ENCODE data around the gene SEBOX. TPM values are rescaled to one million over a fixed set of nuclear protein-coding genes. Genes with fewer than 3 reads are reported as not detected.

The SEBOX gene
- total RNA-seq, 4 donors from 2014 or later, result not detected

DNA sequence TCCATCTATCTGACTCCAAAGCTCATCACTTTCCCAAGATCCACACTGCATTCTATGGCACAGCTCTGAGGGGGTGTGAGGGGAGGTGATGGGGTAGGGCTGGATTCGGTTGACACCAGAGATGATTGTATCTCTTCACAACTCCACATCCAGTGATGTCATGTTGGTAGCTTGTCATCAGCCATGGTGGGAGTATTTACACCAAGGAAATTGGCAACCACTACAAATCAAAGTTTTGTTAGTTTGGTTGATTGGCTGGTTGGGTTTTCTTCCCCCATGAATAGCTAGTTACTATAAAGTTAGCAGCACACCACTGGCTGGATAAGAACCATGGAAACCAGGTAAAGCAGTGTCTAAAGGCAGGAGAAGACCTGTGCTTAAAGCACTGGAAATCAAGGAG is 26.0 kb upstream of the SEBOX start:
- H3K27ac ChIP-seq, result no peak overlapping the region
- peaks cover 58% of the 10 kb centered on the region for H3K36me3 ChIP-seq
- H3K9me3 ChIP-seq, result no peaks in the 10 kb centered on the region
- no peak for DNase-seq (ENCODE audit: low spot score in 2 of 2)
- H3K4me1 ChIP-seq, result no peaks in the 10 kb centered on the region
- no peak overlapping the region for H3K4me3 ChIP-seq
- 94% methylated on average over 1 of the region's 1 CpG for WGBS
- no peak for TF ChIP-seq EP300 (IDR thresholded peaks at IDR 0.05)
- TF ChIP-seq, protein P1, sequence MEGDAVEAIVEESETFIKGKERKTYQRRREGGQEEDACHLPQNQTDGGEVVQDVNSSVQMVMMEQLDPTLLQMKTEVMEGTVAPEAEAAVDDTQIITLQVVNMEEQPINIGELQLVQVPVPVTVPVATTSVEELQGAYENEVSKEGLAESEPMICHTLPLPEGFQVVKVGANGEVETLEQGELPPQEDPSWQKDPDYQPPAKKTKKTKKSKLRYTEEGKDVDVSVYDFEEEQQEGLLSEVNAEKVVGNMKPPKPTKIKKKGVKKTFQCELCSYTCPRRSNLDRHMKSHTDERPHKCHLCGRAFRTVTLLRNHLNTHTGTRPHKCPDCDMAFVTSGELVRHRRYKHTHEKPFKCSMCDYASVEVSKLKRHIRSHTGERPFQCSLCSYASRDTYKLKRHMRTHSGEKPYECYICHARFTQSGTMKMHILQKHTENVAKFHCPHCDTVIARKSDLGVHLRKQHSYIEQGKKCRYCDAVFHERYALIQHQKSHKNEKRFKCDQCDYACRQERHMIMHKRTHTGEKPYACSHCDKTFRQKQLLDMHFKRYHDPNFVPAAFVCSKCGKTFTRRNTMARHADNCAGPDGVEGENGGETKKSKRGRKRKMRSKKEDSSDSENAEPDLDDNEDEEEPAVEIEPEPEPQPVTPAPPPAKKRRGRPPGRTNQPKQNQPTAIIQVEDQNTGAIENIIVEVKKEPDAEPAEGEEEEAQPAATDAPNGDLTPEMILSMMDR (IDR thresholded peaks at IDR 0.05), result no peak
- no peaks in the 10 kb centered on the region for H3K27me3 ChIP-seq

DNA sequence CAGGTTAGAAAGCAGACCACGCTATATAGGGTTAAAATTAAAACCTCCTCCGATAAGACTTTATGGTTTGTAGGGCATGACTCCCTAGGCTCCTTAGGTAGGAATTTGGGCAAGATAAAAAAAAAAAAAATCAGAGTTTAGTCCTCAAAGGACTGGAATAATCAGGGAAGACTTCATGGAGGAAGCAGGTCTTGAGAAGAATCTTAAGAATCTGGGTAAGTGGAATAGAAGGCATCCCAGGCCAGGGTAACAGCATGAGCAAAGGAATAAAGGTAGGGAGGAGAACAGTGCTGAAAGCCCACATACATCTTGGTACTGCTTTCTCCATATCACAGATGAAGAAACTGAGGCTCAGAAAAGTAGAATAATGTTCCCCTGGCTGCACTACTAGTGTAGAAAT is 25.6 kb upstream of the SEBOX start:
- H3K9me3 ChIP-seq, result no peaks in the 10 kb centered on the region
- no peaks in the 10 kb centered on the region for H3K27me3 ChIP-seq
- no peak overlapping the region for H3K27ac ChIP-seq
- 87% methylated on average over 2 of the region's 2 CpGs for WGBS
- peaks cover 54% of the 10 kb centered on the region for H3K36me3 ChIP-seq
- H3K4me1 ChIP-seq, result peaks cover 3% of the 10 kb centered on the region
- DNase-seq (ENCODE audit: low spot score in 2 of 2), result no peak
- TF ChIP-seq POLR2AphosphoS5 (IDR thresholded peaks at IDR 0.05) (no peak), POLR2A (IDR thresholded peaks at IDR 0.05) (no peak), EP300 (IDR thresholded peaks at IDR 0.05) (no peak)
- TF ChIP-seq, protein P1 (IDR thresholded peaks at IDR 0.05), result no peak
- H3K4me3 ChIP-seq, result no peak overlapping the region

DNA sequence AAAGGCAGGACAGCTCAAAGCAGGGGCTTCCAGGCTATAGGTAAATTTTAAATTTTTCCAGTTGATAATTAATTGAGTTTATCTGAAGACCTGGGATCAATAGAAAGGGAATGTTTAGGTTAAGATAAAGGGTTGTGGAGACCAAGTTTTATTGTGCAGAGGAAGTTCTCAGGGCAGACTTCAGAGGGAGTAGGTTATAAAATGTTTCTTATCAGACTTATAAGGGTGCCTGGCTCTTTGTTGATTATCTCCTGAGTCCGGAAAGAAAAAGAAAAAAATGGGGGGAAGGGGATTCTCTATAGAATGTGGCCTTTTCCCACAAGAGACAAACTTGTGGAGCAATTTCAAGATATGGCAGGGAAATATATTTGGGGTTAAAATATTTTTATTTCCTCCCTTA is 25.1 kb upstream of the SEBOX start:
- Histone ChIP-seq H3K36me3 (peaks cover 50% of the 10 kb centered on the region), H3K9me3 (no peaks in the 10 kb centered on the region), H3K27ac (no peak overlapping the region), H3K4me1 (peaks cover 7% of the 10 kb centered on the region), H3K27me3 (no peaks in the 10 kb centered on the region), H3K4me3 (no peak overlapping the region)
- no peak for TF ChIP-seq EP300 (IDR thresholded peaks at IDR 0.05)
- no peak for TF ChIP-seq POLR2A (IDR thresholded peaks at IDR 0.05)
- TF ChIP-seq, protein P1 (IDR thresholded peaks at IDR 0.05), result no peak
- TF ChIP-seq POLR2AphosphoS5 (IDR thresholded peaks at IDR 0.05), result no peak
- 92% methylated on average over 1 of the region's 1 CpG for WGBS
- no peak for DNase-seq (ENCODE audit: low spot score in 2 of 2)

DNA sequence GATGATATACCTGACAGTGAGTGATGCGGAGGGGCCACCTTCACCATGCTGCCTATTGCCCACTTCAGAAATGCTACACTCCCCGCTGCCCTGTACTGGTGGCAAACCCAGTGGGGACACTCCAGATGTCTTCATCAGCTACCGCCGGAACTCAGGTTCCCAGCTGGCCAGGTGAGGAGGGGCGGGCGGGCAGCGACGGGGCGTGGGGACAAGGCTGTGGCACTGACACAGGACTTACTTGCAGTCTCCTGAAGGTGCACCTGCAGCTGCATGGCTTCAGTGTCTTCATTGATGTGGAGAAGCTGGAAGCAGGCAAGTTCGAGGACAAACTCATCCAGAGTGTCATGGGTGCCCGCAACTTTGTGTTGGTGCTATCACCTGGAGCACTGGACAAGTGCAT is 23.1 kb upstream of the SEBOX start:
- no peaks in the 10 kb centered on the region for H3K27me3 ChIP-seq
- 90% methylated on average over 11 of the region's 11 CpGs for WGBS
- no peak overlapping the region for H3K4me3 ChIP-seq
- no peak for DNase-seq (ENCODE audit: low spot score in 2 of 2)
- H3K4me1 ChIP-seq, result peaks cover 18% of the 10 kb centered on the region
- no peak for TF ChIP-seq EP300 (IDR thresholded peaks at IDR 0.05)
- peaks cover 44% of the 10 kb centered on the region for H3K36me3 ChIP-seq
- no peaks in the 10 kb centered on the region for H3K9me3 ChIP-seq
- no peak overlapping the region for H3K27ac ChIP-seq

DNA sequence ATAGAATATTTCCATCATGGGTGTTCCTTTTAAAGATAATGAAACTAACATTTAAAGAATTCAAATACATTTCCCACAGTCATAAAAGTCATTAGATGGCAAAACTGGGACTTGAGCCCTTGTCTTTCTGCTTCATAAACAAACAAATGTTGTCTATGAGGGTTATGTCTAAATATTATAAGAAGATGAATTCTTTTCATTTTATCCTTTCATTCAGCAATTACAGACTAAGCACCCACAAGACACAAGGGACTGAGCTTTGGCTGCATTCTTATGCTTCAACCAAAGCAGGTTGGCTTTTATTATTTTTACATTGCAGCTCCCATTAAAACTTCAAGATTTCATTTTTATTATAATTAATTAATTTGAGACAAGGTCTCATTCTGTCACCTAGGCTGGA is 21.4 kb upstream of the SEBOX start:
- H3K4me1 ChIP-seq, result peaks cover 22% of the 10 kb centered on the region
- DNase-seq (ENCODE audit: low spot score in 2 of 2), result no peak
- H3K9me3 ChIP-seq, result no peaks in the 10 kb centered on the region
- no peaks in the 10 kb centered on the region for H3K27me3 ChIP-seq
- peaks cover 33% of the 10 kb centered on the region for H3K36me3 ChIP-seq
- H3K27ac ChIP-seq, result no peak overlapping the region
- no peak overlapping the region for H3K4me3 ChIP-seq
- TF ChIP-seq, protein P1 (IDR thresholded peaks at IDR 0.05), result no peak
- TF ChIP-seq POLR2AphosphoS5 (IDR thresholded peaks at IDR 0.05) (no peak), POLR2A (IDR thresholded peaks at IDR 0.05) (no peak), EP300 (IDR thresholded peaks at IDR 0.05) (no peak)

DNA sequence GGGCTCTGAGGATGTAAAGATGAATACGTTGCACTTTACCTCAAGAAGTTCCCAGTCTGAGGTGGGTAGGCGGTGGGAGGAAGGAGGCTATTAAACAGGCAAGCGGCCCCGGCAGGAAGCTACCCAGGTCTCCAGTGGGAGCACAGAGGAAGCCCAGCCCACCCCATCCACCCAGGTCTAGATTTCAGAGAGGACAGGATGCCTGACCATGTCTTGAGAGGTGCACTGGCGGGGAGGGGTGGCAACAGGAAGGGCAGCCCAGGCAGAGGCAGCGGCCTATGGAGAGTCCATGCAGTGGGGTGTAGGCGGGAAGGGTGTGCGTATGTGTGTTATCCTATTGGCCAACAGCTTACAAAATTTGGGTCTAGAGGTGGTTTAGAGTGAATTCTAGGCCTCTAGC is 20.4 kb upstream of the SEBOX start:
- WGBS, result 80% methylated on average over 7 of the region's 8 CpGs
- Histone ChIP-seq H3K27me3 (no peaks in the 10 kb centered on the region), H3K36me3 (peaks cover 24% of the 10 kb centered on the region), H3K9me3 (no peaks in the 10 kb centered on the region), H3K4me3 (peak overlapping the region; percentile 62), H3K4me1 (peaks cover 31% of the 10 kb centered on the region), H3K27ac (no peak overlapping the region)
- TF ChIP-seq POLR2AphosphoS5 (IDR thresholded peaks at IDR 0.05) (no peak), POLR2A (IDR thresholded peaks at IDR 0.05) (no peak), EP300 (IDR thresholded peaks at IDR 0.05) (no peak)
- TF ChIP-seq, protein P1 (IDR thresholded peaks at IDR 0.05), result no peak
- DNase-seq (ENCODE audit: low spot score in 2 of 2), result no peak
